SJSA1 (cell line): ENCODE results near the gene TINAG. TPM values are rescaled to one million over a fixed set of nuclear protein-coding genes. Genes with fewer than 3 reads are reported as not detected.
A peak's percentile ranks its signal among the peaks of the same experiment; 100 is the strongest.

Experiments
- DNase-seq, 2 experiments: peaks; one replicate each; pipeline ENCODE4 v3.0.0-alpha.2; 2015 to 2020; ENCODE audit warnings: low spot score in 2 of 2, low read depth in 1 of 2
- H3K27ac ChIP-seq: fragments of 250-450 bp; sonication (Bioruptor Pico); 2 replicates; pipeline ENCODE4 v1.5.1; 2020; ENCODE audit warnings: mild to moderate bottlenecking, moderate library complexity
- H3K27me3 ChIP-seq: fragments of 250-450 bp; sonication (Bioruptor Pico); replicated peaks from 2 replicates; pipeline ENCODE4 v1.5.1; 2020; ENCODE audit warnings: mild to moderate bottlenecking, moderate library complexity
- H3K36me3 ChIP-seq: fragments of 250-450 bp; sonication (Bioruptor Pico); 2 replicates; pipeline ENCODE4 v1.5.1; 2020; ENCODE audit warnings: mild to moderate bottlenecking
- H3K4me1 ChIP-seq: fragments of 250-450 bp; sonication (Bioruptor Pico); replicated peaks from 2 replicates; pipeline ENCODE4 v1.6.1; 2021; ENCODE audit warnings: mild to moderate bottlenecking
- H3K4me3 ChIP-seq: fragments of 250-450 bp; sonication (Bioruptor Pico); 2 replicates; pipeline ENCODE4 v1.5.1; 2020; ENCODE audit warnings: mild to moderate bottlenecking
- H3K9me3 ChIP-seq: fragments of 250-450 bp; sonication (Bioruptor Pico); replicated peaks from 2 replicates; pipeline ENCODE4 v1.5.1; 2020; ENCODE audit warnings: mild to moderate bottlenecking
- total RNA-seq: library from RNA; depleted of rRNA; stranded (reverse); fragments of >200 nt; shearing (Covaris generic); gene quantifications from 2 replicates; pipeline ENCODE4 v1.2.3, GENCODE V29; 2014

The TINAG gene
- total RNA-seq, 1 experiment from 2014 or later, result not detected

GRCh38 chr6:54335871-54336270 lies 27.6 kb downstream of the TINAG start:
- Histone ChIP-seq H3K27ac (peak overlapping the region; percentile 92), H3K9me3 (0 out of 2 replicates have a peak, but pooled peaks cover 6% of the 10 kb centered on the region), H3K4me3 (no peak overlapping the region), H3K4me1 (peaks cover 22% of the 10 kb centered on the region), H3K27me3 (no peaks in the 10 kb centered on the region), H3K36me3 (no peaks in the 10 kb centered on the region)
- peak; percentile 65 to 91 for DNase-seq

DNA sequence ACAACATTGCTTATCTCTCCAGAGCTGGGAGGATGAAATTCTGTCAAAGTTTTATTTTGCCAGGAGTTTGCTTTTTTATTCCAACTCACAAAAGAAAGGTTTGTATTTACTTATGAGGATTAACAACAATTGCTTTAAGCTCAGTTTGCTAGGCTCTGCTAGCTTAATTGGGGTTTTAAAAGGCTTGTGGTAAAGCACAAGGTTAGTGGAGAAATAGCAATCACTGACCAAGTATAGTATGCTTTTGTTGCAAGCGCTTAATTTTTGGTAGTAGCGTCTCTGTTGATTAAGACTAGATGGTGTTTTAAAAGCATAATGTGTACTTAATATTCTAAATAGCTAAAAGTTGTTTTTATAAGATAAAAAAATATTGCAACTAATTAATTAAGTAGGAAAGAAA lies 45.7 kb downstream of the TINAG start:
- Histone ChIP-seq H3K27me3 (no peaks in the 10 kb centered on the region), H3K4me3 (no peak overlapping the region), H3K27ac (no peak overlapping the region), H3K4me1 (no peaks in the 10 kb centered on the region), H3K9me3 (no peaks in the 10 kb centered on the region), H3K36me3 (no peaks in the 10 kb centered on the region)
- DNase-seq, result no peak

- Histone ChIP-seq H3K4me1 (no peaks in the 10 kb centered on the region), H3K36me3 (no peaks in the 10 kb centered on the region), H3K27ac (no peak overlapping the region), H3K9me3 (no peaks in the 10 kb centered on the region), H3K27me3 (no peaks in the 10 kb centered on the region), H3K4me3 (no peak overlapping the region)
- DNase-seq, result no peak
Measured at GRCh38 chr6:54354608-54355007, 46.4 kb downstream of the TINAG start.

DNA sequence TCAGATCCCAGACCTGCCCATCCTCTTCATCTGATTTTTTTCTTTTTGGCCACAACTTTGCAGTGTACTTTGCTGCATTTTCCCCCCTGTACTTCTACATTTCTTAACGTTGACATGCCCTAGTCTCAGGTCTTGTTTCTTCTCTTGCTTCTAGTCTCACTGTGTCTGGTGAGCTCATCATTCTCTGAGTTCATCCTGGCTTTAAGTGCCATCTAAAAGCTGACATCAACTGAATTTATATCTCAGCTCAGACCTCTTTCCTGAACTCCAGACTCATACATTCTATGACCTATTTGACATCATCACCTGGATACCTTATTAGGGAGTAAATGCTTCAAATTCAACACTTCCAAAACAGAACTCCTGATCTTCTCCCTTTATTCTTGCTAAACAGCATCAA lies 48.9 kb downstream of the TINAG start:
- Histone ChIP-seq H3K4me1 (no peaks in the 10 kb centered on the region), H3K36me3 (no peaks in the 10 kb centered on the region), H3K4me3 (no peak overlapping the region), H3K9me3 (no peaks in the 10 kb centered on the region), H3K27ac (no peak overlapping the region), H3K27me3 (no peaks in the 10 kb centered on the region)
- DNase-seq, result no peak

DNA sequence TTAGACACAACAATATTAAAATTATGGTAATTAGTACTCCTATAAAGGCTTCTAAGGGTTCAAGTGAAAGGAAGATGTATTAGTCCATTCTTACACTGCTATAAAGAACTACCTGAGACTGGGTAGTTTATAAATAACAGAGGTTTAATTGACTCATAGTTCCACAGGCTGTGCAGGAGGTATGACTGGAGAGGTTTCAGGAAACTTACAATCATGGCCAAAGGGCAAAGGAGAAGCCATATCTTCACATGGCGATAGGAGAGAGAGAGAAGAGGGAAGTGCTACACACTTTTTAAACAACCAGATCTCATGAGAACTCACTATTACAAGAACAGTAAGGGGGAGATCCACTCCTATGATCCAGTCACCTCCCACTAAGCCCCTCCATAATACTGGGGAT lies 52.9 kb downstream of the TINAG start:
- Histone ChIP-seq H3K9me3 (no peaks in the 10 kb centered on the region), H3K27ac (no peak overlapping the region), H3K4me1 (no peaks in the 10 kb centered on the region), H3K4me3 (no peak overlapping the region), H3K36me3 (no peaks in the 10 kb centered on the region), H3K27me3 (no peaks in the 10 kb centered on the region)
- DNase-seq, result no peak

DNA sequence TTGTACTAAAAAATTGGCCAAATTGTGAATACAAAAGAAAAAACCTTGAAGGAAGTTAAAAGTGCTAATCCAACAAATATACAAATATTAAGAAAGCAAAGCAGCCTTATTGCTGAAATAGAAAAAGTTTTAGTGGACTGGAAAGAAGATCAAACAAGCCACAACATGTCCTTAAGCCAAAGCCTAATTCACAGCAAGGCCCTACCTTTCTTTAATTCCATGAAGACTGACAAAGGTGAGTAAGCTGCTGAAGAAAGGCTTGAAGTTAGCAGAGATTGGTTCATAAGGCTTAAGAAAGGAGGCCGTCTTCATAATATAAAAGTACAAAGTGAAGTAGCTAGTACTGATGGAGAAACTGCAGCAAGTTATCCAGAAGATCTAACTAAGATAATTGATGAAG lies 53.5 kb downstream of the TINAG start:
- H3K27me3 ChIP-seq, result no peaks in the 10 kb centered on the region

GRCh38 chr6:54366667-54367327 lies 58.6 kb downstream of the TINAG start:
- Histone ChIP-seq H3K36me3 (no peaks in the 10 kb centered on the region), H3K4me1 (no peaks in the 10 kb centered on the region), H3K27me3 (no peaks in the 10 kb centered on the region), H3K9me3 (no peaks in the 10 kb centered on the region), H3K27ac (no peak overlapping the region), H3K4me3 (no peak overlapping the region)
- DNase-seq, result no peak

More for the DNA sequence above, 53.5 kb downstream of the TINAG start:
- no peaks in the 10 kb centered on the region for H3K4me1 ChIP-seq
- H3K4me3 ChIP-seq, result no peak overlapping the region
- no peaks in the 10 kb centered on the region for H3K9me3 ChIP-seq
- H3K27ac ChIP-seq, result no peak overlapping the region
- DNase-seq, result no peak
- no peaks in the 10 kb centered on the region for H3K36me3 ChIP-seq

DNA sequence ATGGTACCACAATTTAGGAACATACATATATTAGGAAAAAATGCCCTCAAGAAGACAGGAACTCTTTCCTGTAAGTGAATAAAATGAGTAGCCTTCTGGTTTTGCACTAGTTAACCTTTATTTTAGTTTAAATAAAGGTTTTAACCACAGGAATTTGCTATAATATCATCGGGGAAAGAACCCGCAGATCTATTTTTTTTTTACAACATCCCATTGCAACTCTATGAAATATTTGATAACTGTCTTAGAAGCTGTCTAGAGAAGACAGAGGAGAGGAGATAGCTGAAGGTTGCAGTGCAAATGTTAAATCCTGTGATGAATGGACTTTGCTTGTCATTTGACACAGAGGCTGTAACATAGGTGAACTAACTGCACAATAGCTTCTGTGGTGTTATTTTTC lies 69.5 kb downstream of the TINAG start:
- Histone ChIP-seq H3K36me3 (no peaks in the 10 kb centered on the region), H3K4me3 (no peak overlapping the region), H3K9me3 (no peaks in the 10 kb centered on the region), H3K4me1 (no peaks in the 10 kb centered on the region), H3K27ac (no peak overlapping the region), H3K27me3 (no peaks in the 10 kb centered on the region)
- no peak for DNase-seq

- Histone ChIP-seq H3K27ac (no peak overlapping the region), H3K4me1 (no peaks in the 10 kb centered on the region), H3K36me3 (no peaks in the 10 kb centered on the region), H3K27me3 (no peaks in the 10 kb centered on the region), H3K9me3 (no peaks in the 10 kb centered on the region), H3K4me3 (no peak overlapping the region)
- no peak for DNase-seq
Measured at GRCh38 chr6:54386295-54386694, 78.1 kb downstream of the TINAG start.

DNA sequence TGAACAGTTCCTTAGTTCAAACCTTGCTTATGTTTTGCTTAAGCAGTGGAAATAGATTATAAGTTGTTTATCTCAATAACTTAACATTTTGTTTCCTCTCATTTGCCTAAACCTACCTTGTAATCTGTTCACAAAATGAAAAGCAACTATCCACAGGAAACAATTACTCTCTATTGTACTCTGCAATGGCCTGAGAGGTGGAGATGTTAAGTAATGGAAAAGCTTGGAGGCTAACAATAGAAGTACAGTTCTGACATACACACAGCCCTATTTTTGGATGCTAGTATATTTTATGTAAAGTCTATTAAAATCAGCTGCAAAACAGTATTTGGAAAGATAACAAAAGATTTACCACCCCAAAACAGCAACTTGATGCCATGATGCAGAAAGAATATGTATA lies 82.1 kb downstream of the TINAG start:
- H3K4me3 ChIP-seq, result no peak overlapping the region
- H3K4me1 ChIP-seq, result no peaks in the 10 kb centered on the region
- DNase-seq, result no peak
- no peaks in the 10 kb centered on the region for H3K9me3 ChIP-seq
- H3K27me3 ChIP-seq, result no peaks in the 10 kb centered on the region
- H3K27ac ChIP-seq, result no peak overlapping the region
- no peaks in the 10 kb centered on the region for H3K36me3 ChIP-seq

GRCh38 chr6:54391577-54391976 lies 83.3 kb downstream of the TINAG start:
- H3K4me1 ChIP-seq, result no peaks in the 10 kb centered on the region
- H3K36me3 ChIP-seq, result no peaks in the 10 kb centered on the region
- no peak overlapping the region for H3K27ac ChIP-seq
- DNase-seq, result no peak
- no peaks in the 10 kb centered on the region for H3K27me3 ChIP-seq
- no peak overlapping the region for H3K4me3 ChIP-seq
- no peaks in the 10 kb centered on the region for H3K9me3 ChIP-seq

DNA sequence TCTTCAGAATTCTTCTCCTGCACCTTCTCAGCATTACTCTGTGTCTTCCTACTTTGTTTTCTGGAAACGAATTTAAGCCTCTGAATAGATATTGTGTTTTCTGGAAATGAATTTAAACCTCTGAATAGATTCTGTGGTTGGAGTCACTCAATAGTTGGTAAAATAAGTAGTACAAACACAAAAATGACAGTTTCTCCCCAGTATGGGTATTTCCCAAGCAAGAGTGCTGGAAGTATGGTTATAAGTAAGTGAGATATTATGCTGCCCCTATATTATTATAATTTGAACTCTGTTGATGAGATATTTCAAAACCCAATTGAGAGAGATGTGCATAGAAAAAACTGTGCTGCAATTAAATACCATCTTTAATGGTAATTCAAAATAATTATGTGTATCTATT lies 94.9 kb downstream of the TINAG start:
- Histone ChIP-seq H3K27me3 (no peaks in the 10 kb centered on the region), H3K4me1 (no peaks in the 10 kb centered on the region), H3K36me3 (no peaks in the 10 kb centered on the region), H3K9me3 (no peaks in the 10 kb centered on the region), H3K27ac (no peak overlapping the region), H3K4me3 (no peak overlapping the region)
- DNase-seq, result no peak

- H3K4me3 ChIP-seq, result no peak overlapping the region
- H3K27ac ChIP-seq, result no peak overlapping the region
- no peak for DNase-seq
- H3K36me3 ChIP-seq, result no peaks in the 10 kb centered on the region
- H3K9me3 ChIP-seq, result no peaks in the 10 kb centered on the region
- H3K27me3 ChIP-seq, result no peaks in the 10 kb centered on the region
- no peaks in the 10 kb centered on the region for H3K4me1 ChIP-seq
Measured at GRCh38 chr6:54404791-54405190, 96.5 kb downstream of the TINAG start.

DNA sequence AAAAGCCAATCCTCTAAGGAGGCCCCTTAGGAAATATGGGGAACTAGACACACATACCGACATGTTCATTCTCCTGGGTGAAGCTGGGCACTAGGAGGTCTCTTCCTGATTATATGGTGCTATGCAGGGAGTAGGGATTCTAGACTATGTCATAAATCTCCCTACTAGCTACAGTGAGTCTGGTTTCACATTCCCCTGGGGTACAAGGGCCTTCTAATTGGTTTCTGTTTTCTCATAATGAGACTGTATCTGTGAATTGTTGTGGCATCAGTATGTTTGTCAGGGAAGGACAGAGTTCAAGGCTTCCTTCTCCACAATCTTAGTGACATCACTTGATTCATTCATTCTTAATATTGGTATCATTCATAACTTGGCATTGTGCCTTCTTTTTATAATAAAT lies 103.5 kb downstream of the TINAG start:
- Histone ChIP-seq H3K4me3 (no peak overlapping the region), H3K36me3 (no peaks in the 10 kb centered on the region), H3K27ac (no peak overlapping the region), H3K27me3 (no peaks in the 10 kb centered on the region), H3K9me3 (no peaks in the 10 kb centered on the region), H3K4me1 (no peaks in the 10 kb centered on the region)
- no peak for DNase-seq

GRCh38 chr6:54415517-54415916 lies 107.3 kb downstream of the TINAG start:
- no peaks in the 10 kb centered on the region for H3K36me3 ChIP-seq
- no peaks in the 10 kb centered on the region for H3K4me1 ChIP-seq
- no peak for DNase-seq
- H3K27ac ChIP-seq, result no peak overlapping the region
- H3K27me3 ChIP-seq, result no peaks in the 10 kb centered on the region
- no peak overlapping the region for H3K4me3 ChIP-seq
- H3K9me3 ChIP-seq, result no peaks in the 10 kb centered on the region
